GM21381 (cell line): Measurements from ENCODE around the gene PPAT.
A peak's percentile ranks its signal among the peaks of the same experiment; 100 is the strongest.

Experiments used
- ATAC-seq: cut with Tn5 transposase; IDR thresholded peaks from one replicate; pipeline ENCODE4 v1.9.1; 2021; ENCODE audit warnings: mild to moderate bottlenecking, moderate library complexity; ENCODE audit not compliant: unreplicated experiment

Gene PPAT

GRCh38 chr4:56434599-56435139, 746 bp downstream of the PPAT start:
- peak; percentile 11 for ATAC-seq

- no peak for ATAC-seq
Observed at GRCh38 chr4:56433280-56433679, 2.1 kb downstream of the PPAT start.

GRCh38 chr4:56430203-56430602, 5.2 kb downstream of the PPAT start:
- ATAC-seq = no peak

- ATAC-seq = no peak
Observed at GRCh38 chr4:56427179-56427578, 8.2 kb downstream of the PPAT start.

- peak; percentile 73 for ATAC-seq
Observed at GRCh38 chr4:56426273-56426672, 9.1 kb downstream of the PPAT start.

- no peak for ATAC-seq
Observed at GRCh38 chr4:56425518-56425917, 9.9 kb downstream of the PPAT start.

GRCh38 chr4:56424697-56425514, 10.5 kb downstream of the PPAT start:
- ATAC-seq = no peak

GRCh38 chr4:56424176-56424575, 11.2 kb downstream of the PPAT start:
- ATAC-seq = no peak

GRCh38 chr4:56417396-56417795, 18.0 kb downstream of the PPAT start:
- no peak for ATAC-seq

- no peak for ATAC-seq
Observed at GRCh38 chr4:56416349-56416748, 19.1 kb downstream of the PPAT start.

GRCh38 chr4:56414135-56414670, 21.2 kb downstream of the PPAT start:
- no peak for ATAC-seq

GRCh38 chr4:56410247-56411062, 25.0 kb downstream of the PPAT start:
- no peak for ATAC-seq

GRCh38 chr4:56409511-56410090, 25.8 kb downstream of the PPAT start:
- ATAC-seq = no peak

- ATAC-seq = no peak
Observed at GRCh38 chr4:56408978-56409377, 26.4 kb downstream of the PPAT start.

GRCh38 chr4:56406151-56406550, 29.3 kb downstream of the PPAT start:
- no peak for ATAC-seq

GRCh38 chr4:56405016-56405415, 30.4 kb downstream of the PPAT start:
- no peak for ATAC-seq

GRCh38 chr4:56400560-56400959, 34.9 kb downstream of the PPAT start:
- ATAC-seq = no peak

- ATAC-seq = no peak
Observed at GRCh38 chr4:56391270-56391669, 44.1 kb downstream of the PPAT start.

GRCh38 chr4:56389558-56389957, 45.9 kb downstream of the PPAT start:
- no peak for ATAC-seq

- ATAC-seq = no peak
Observed at GRCh38 chr4:56388306-56388705, 47.1 kb downstream of the PPAT start.
